H1 (cell line): Measurements from ENCODE around the gene SLFN14. TPM values are rescaled to one million over a fixed set of nuclear protein-coding genes. Genes with fewer than 3 reads are reported as not detected.

Experiments
- CTCF ChIA-PET: fragments of 300-600 bp; sonication (Branson Sonifier 250); formaldehyde crosslinking; loops from one replicate; lab custom pipeline; 2021; ENCODE audit not compliant: partially characterized antibody; lab: Charles Lee
- POLR2A ChIA-PET: fragments of 300-600 bp; sonication (Branson Sonifier 250); formaldehyde crosslinking; loops from one replicate; lab custom pipeline; 2021; ENCODE audit warnings: inconsistent platforms; ENCODE audit not compliant: partially characterized antibody; lab: Charles Lee
- DNase-seq, 2 experiments: peaks; one replicate each; pipeline versions ENCODE4 v3.0.0 to v3.0.0-alpha.2; 2010 to 2022; ENCODE audit warnings: low spot score in 2 of 2, low read depth in 1 of 2, mixed read lengths in 1 of 2
- FAIRE-seq: peaks from 2 replicates; lab custom pipeline; 2011; peaks lifted over from hg19 to GRCh38; lab: Jason Lieb, UNC
- H2AFZ ChIP-seq: 2 replicates; pipeline ENCODE4 v1.8.1; 2012; ENCODE audit warnings: low read length, inconsistent platforms
- H2AK5ac ChIP-seq: 2 replicates; pipeline ENCODE4 v1.6.1; 2013; ENCODE audit warnings: low read depth, low read length
- H2BK120ac ChIP-seq: replicated peaks from 2 replicates; pipeline ENCODE3; 2013; ENCODE audit warnings: low read depth, low read length, inconsistent platforms
- H2BK12ac ChIP-seq: 2 replicates; pipeline ENCODE4 v1.6.1; 2013; ENCODE audit warnings: low read depth, low read length
- H2BK15ac ChIP-seq: 2 replicates; pipeline ENCODE4 v1.6.1; 2013; ENCODE audit warnings: low read length
- H2BK20ac ChIP-seq: 2 replicates; pipeline ENCODE4 v1.6.1; 2013; ENCODE audit warnings: low read length
- H2BK5ac ChIP-seq: 2 replicates; pipeline ENCODE4 v1.6.1; 2013; ENCODE audit warnings: low read depth, low read length
- H3K14ac ChIP-seq: 2 replicates; pipeline ENCODE4 v1.6.1; 2013; ENCODE audit warnings: inconsistent platforms; ENCODE audit not compliant: insufficient read length
- H3K18ac ChIP-seq: 2 replicates; pipeline ENCODE4 v1.6.1; 2013; ENCODE audit warnings: low read length; ENCODE audit errors: extremely low read depth
- H3K23ac ChIP-seq: 2 replicates; pipeline ENCODE4 v1.6.1; 2013; ENCODE audit warnings: inconsistent platforms; ENCODE audit not compliant: insufficient read length
- H3K23me2 ChIP-seq: 2 replicates; pipeline ENCODE4 v1.6.1; 2013; ENCODE audit warnings: low read depth, low read length
- H3K27ac ChIP-seq: 2 replicates; pipeline ENCODE4 v1.6.1; 2011; ENCODE audit warnings: low read depth, low read length, inconsistent platforms
- H3K27me3 ChIP-seq, 4 experiments: replicated peaks in 1 of 4; 1 replicate in 1 of 4; 2 replicates in 3 of 4; pipeline versions ENCODE4 v1.6.1 to v1.8.1; 2011 to 2013; ENCODE audit warnings: low read length in 3 of 4, mild to moderate bottlenecking in 3 of 4, inconsistent platforms in 2 of 4, mixed read lengths in 2 of 4, moderate library complexity in 1 of 4; ENCODE audit not compliant: control insufficient read depth in 3 of 4, insufficient read depth in 3 of 4; ENCODE audit errors: extremely low read depth in 1 of 4
- H3K36me3 ChIP-seq, 4 experiments: 2 replicates each; pipeline versions ENCODE4 v1.6.1 to v1.8.1; 2011 to 2013; ENCODE audit warnings: mild to moderate bottlenecking in 4 of 4, low read length in 3 of 4, moderate library complexity in 2 of 4, control low read depth in 1 of 4, inconsistent platforms in 1 of 4; ENCODE audit not compliant: insufficient read depth in 4 of 4, control insufficient read depth in 2 of 4
- H3K4ac ChIP-seq: replicated peaks from 2 replicates; pipeline ENCODE3; 2013; ENCODE audit warnings: low read length, low read depth, mixed read lengths, inconsistent platforms; ENCODE audit not compliant: insufficient read length
- H3K4me1 ChIP-seq, 4 experiments: replicated peaks in 1 of 4; 1 replicate in 1 of 4; 2 replicates in 3 of 4; pipeline versions ENCODE4 v1.6.1 to v1.8.1; 2011 to 2013; ENCODE audit warnings: low read length in 3 of 4, inconsistent platforms in 2 of 4, mixed read lengths in 1 of 4; ENCODE audit not compliant: insufficient read depth in 4 of 4, control insufficient read depth in 3 of 4
- H3K4me2 ChIP-seq, 2 experiments: 2 replicates each; pipeline versions ENCODE4 v1.6.1 to v1.8.1; 2011 to 2013; ENCODE audit warnings: low read depth in 2 of 2, low read length in 2 of 2, control low read depth in 1 of 2, inconsistent platforms in 1 of 2, mild to moderate bottlenecking in 1 of 2; ENCODE audit not compliant: insufficient read depth in 1 of 2
- H3K4me3 ChIP-seq, 4 experiments: fragments of 200-600, 300-600 bp in 1 of 4; sonication (generic), shearing (Covaris generic), sonication (Bioruptor Twin) in 1 of 4; 2 replicates each; pipeline versions ENCODE4 v1.5.1 to v1.8.1; 2011 to 2016; ENCODE audit warnings: low read length in 4 of 4, low read depth in 3 of 4, control low read depth in 2 of 4, inconsistent platforms in 2 of 4, mild to moderate bottlenecking in 2 of 4, mixed read lengths in 1 of 4, moderate library complexity in 1 of 4; ENCODE audit not compliant: insufficient read depth in 2 of 4; ENCODE audit errors: extremely low read depth in 1 of 4
- H3K56ac ChIP-seq: replicated peaks from 2 replicates; pipeline ENCODE3; 2013; ENCODE audit warnings: low read depth, mild to moderate bottlenecking, mixed read lengths, low read length, inconsistent platforms; ENCODE audit not compliant: insufficient read length
- H3K79me1 ChIP-seq: 2 replicates; pipeline ENCODE4 v1.6.1; 2013; ENCODE audit warnings: low read depth, low read length, control low read depth
- H3K79me2 ChIP-seq, 2 experiments: 2 replicates each; pipeline versions ENCODE4 v1.6.1 to v1.8.1; 2012 to 2013; ENCODE audit warnings: low read length in 2 of 2, mild to moderate bottlenecking in 2 of 2, inconsistent platforms in 1 of 2; ENCODE audit not compliant: insufficient read depth in 2 of 2, control insufficient read depth in 1 of 2
- H3K9ac ChIP-seq, 4 experiments: replicated peaks in 1 of 4; 1 replicate in 1 of 4; 2 replicates in 3 of 4; pipeline versions ENCODE4 v1.6.1 to v1.8.1; 2011 to 2013; ENCODE audit warnings: low read depth in 3 of 4, low read length in 3 of 4, control low read depth in 2 of 4, mild to moderate bottlenecking in 2 of 4, moderate library complexity in 2 of 4, inconsistent platforms in 1 of 4; ENCODE audit errors: extremely low read depth in 1 of 4
- H3K9me3 ChIP-seq, 2 experiments: 2 replicates each; pipeline versions ENCODE4 v1.6.1 to v1.8.1; 2012 to 2013; ENCODE audit warnings: mild to moderate bottlenecking in 2 of 2, moderate library complexity in 2 of 2, control low read depth in 1 of 2, inconsistent platforms in 1 of 2, low read depth in 1 of 2, low read length in 1 of 2, mixed read lengths in 1 of 2; ENCODE audit not compliant: insufficient read depth in 2 of 2
- H4K20me1 ChIP-seq, 2 experiments: replicated peaks in 1 of 2; 2 replicates each; pipeline versions ENCODE3 to v1.8.1; 2011 to 2013; ENCODE audit warnings: inconsistent platforms in 2 of 2, low read length in 2 of 2, mild to moderate bottlenecking in 1 of 2; ENCODE audit not compliant: insufficient read depth in 2 of 2, control insufficient read depth in 1 of 2
- H4K5ac ChIP-seq: 2 replicates; pipeline ENCODE4 v1.6.1; 2013; ENCODE audit warnings: low read length, low read depth, mixed read lengths, inconsistent platforms; ENCODE audit not compliant: insufficient read length
- H4K8ac ChIP-seq: 2 replicates; pipeline ENCODE4 v1.8.0; 2013; ENCODE audit warnings: mild to moderate bottlenecking, moderate library complexity, low read length, inconsistent platforms; ENCODE audit not compliant: insufficient read depth; ENCODE audit errors: extremely low read depth
- H4K91ac ChIP-seq: replicated peaks from 2 replicates; pipeline ENCODE3; 2013; ENCODE audit warnings: low read length, mixed read lengths, inconsistent platforms; ENCODE audit not compliant: insufficient read length
- BRCA1 ChIP-seq: IDR thresholded peaks from 2 replicates; pipeline ENCODE4 v1.6.1; 2012; ENCODE audit warnings: low read depth, low read length, improper control_type of control experiment
- CTCF ChIP-seq, 3 experiments: IDR thresholded peaks; 1 replicate in 2 of 3; 2 replicates in 1 of 3; pipeline versions ENCODE4 v1.5.1 to v1.6.1; 2011; ENCODE audit warnings: low read length in 3 of 3, mild to moderate bottlenecking in 3 of 3, inconsistent platforms in 2 of 3, low read depth in 1 of 3, moderate library complexity in 1 of 3; ENCODE audit not compliant: insufficient read depth in 1 of 3; ENCODE audit errors: control extremely low read depth in 1 of 3
- HDAC6 ChIP-seq: IDR thresholded peaks from one replicate; pipeline ENCODE4 v1.7.1; 2012; ENCODE audit warnings: low read depth, mild to moderate bottlenecking, inconsistent platforms, low read length, moderate library complexity
- RAD21 ChIP-seq, 2 experiments: IDR thresholded peaks in 1 of 2; conservative IDR thresholded peaks in 1 of 2; 2 replicates each; pipeline ENCODE4 v1.6.1; 2011; ENCODE audit warnings: low read depth in 2 of 2, low read length in 2 of 2, improper control_type of control experiment in 1 of 2, inconsistent platforms in 1 of 2, mild to moderate bottlenecking in 1 of 2, moderate library complexity in 1 of 2
- SRF ChIP-seq: IDR thresholded peaks from 2 replicates; pipeline ENCODE4 v1.6.1; 2011; ENCODE audit warnings: mild to moderate bottlenecking, low read depth, low read length, moderate library complexity
- YY1 ChIP-seq: IDR thresholded peaks from 2 replicates; pipeline ENCODE4 v1.6.1; 2011; ENCODE audit warnings: low read depth, mild to moderate bottlenecking, low read length
- WGBS, 2 experiments: shearing (Covaris generic) in 1 of 2; methylation state at CpG; one replicate each; pipeline versions ENCODE4 v1.1.6 to v1.1.7; 2013 to 2015; ENCODE audit warnings: low lambda C conversion rate in 2 of 2, mixed read lengths in 2 of 2, inconsistent platforms in 1 of 2, low coverage in 1 of 2, missing lambda C conversion rate in 1 of 2; ENCODE audit not compliant: insufficient replicate concordance in 2 of 2, insufficient coverage in 1 of 2, insufficient read length in 1 of 2; ENCODE audit errors: extremely low coverage in 1 of 2, missing lambda C conversion rate in 1 of 2; 5-methylcytosine and 5-hydroxymethylcytosine counted together
- polyA plus RNA-seq, 7 experiments: library from polyadenylated mRNA; depleted of rRNA in 3 of 7; stranded (reverse) in 5 of 7; unstranded in 2 of 7; fragments of >200 nt in 5 of 7; fragments of 200-250 nt in 2 of 7; gene quantifications; 1 replicate in 5 of 7; 2 replicates in 1 of 7; 4 replicates in 1 of 7; pipeline versions ENCODE4 v1.2.1 to v1.2.3, GENCODE V29; 2011 to 2013; ENCODE audit warnings: missing spikeins in 2 of 7, mixed read lengths in 2 of 7
- total RNA-seq: library from RNA; stranded (reverse); fragmentation: NEBNext Ultra II Directional; extraction: Animal tissue kit (Norgen Biotek cat#: 25700); gene quantifications from 2 replicates; pipeline ENCODE4 v1.2.1, GENCODE V29; 2021

The SLFN14 gene
- total and polyA plus RNA-seq, 2 of the 8 experiments (the other 6 are each of a cell fraction or from before 2014, with no cell fraction given), result 0.03 TPM; not detected in 1

GRCh38 chr17:35555691-35556090, 4.9 kb downstream of the SLFN14 start:
- no peak overlapping the region for H2AFZ ChIP-seq
- TF ChIP-seq SRF (no peak), RAD21 (IDR thresholded peaks at IDR 0.05 in 1 of 2, conservative IDR thresholded peaks at IDR 0.05 in 1 of 2; ENCODE audit: low read depth in 2 of 2, low read length in 2 of 2) (peak; percentile 30 to 59; a peak in 3 of 4 replicates), HDAC6 (no peak), CTCF (IDR thresholded peaks at IDR 0.05; ENCODE audit: control extremely low read depth in 1 of 3, insufficient read depth in 1 of 3, low read depth in 1 of 3, low read length in 3 of 3) (peak in 2 of 3 experiments; percentile 19 to 32; a peak in 2 of 4 replicates), YY1 (no peak), BRCA1 (no peak)
- H3K23ac ChIP-seq, result no peak overlapping the region
- no peak overlapping the region for H2BK5ac ChIP-seq
- no peak overlapping the region for H3K4ac ChIP-seq
- no peak overlapping the region for H2BK15ac ChIP-seq
- CTCF ChIA-PET, result interaction anchor here (0.6 to 1.4 kb wide), 6 partner anchors 18 to 258 kb away, joined by 3 to 4 read pairs (median 3); partner anchors contain the start of gene SLFN12L
- no peaks in the 10 kb centered on the region for H3K4me1 ChIP-seq
- no peaks in the 10 kb centered on the region for H3K79me1 ChIP-seq
- H3K36me3 ChIP-seq, result no peaks in the 10 kb centered on the region
- no peak overlapping the region for H4K5ac ChIP-seq
- H4K20me1 ChIP-seq, result no peaks in the 10 kb centered on the region
- 91% methylated on average over 5 of the region's 5 CpGs; no CpG with 5 or more reads in 1 of the 2 experiments for WGBS, 2 experiments
- H2BK120ac ChIP-seq, result no peak overlapping the region
- H3K9ac ChIP-seq, result no peak overlapping the region
- no peak overlapping the region for H3K14ac ChIP-seq
- FAIRE-seq (no peak), DNase-seq (no peak)
- H3K56ac ChIP-seq, result no peak overlapping the region
- H3K23me2 ChIP-seq, result no peaks in the 10 kb centered on the region
- no peak overlapping the region for H2BK20ac ChIP-seq
- no peaks in the 10 kb centered on the region for H3K27me3 ChIP-seq
- no peak overlapping the region for H4K8ac ChIP-seq
- no peak overlapping the region for H2AK5ac ChIP-seq
- no peak overlapping the region for H4K91ac ChIP-seq
- no peak overlapping the region for H3K4me3 ChIP-seq
- H3K18ac ChIP-seq, result no peak overlapping the region
- POLR2A ChIA-PET, result no interaction called here
- H3K27ac ChIP-seq, result no peak overlapping the region
- no peak overlapping the region for H2BK12ac ChIP-seq
- no peak overlapping the region for H3K4me2 ChIP-seq
- no peaks in the 10 kb centered on the region for H3K9me3 ChIP-seq
- H3K79me2 ChIP-seq, result no peaks in the 10 kb centered on the region
